ENCODE results near the gene EGFL7. TPM values are rescaled to one million over a fixed set of nuclear protein-coding genes. Genes with fewer than 3 reads are reported as not detected.
"Not testable (repeated sequence)": the region's sequence is repeated elsewhere in the genome, so short reads cannot be mapped to it uniquely, and the experiment has no call there.

EGFL7 gene
- total RNA-seq, 1 donor from 2014 or later = 72.0 TPM

DNA sequence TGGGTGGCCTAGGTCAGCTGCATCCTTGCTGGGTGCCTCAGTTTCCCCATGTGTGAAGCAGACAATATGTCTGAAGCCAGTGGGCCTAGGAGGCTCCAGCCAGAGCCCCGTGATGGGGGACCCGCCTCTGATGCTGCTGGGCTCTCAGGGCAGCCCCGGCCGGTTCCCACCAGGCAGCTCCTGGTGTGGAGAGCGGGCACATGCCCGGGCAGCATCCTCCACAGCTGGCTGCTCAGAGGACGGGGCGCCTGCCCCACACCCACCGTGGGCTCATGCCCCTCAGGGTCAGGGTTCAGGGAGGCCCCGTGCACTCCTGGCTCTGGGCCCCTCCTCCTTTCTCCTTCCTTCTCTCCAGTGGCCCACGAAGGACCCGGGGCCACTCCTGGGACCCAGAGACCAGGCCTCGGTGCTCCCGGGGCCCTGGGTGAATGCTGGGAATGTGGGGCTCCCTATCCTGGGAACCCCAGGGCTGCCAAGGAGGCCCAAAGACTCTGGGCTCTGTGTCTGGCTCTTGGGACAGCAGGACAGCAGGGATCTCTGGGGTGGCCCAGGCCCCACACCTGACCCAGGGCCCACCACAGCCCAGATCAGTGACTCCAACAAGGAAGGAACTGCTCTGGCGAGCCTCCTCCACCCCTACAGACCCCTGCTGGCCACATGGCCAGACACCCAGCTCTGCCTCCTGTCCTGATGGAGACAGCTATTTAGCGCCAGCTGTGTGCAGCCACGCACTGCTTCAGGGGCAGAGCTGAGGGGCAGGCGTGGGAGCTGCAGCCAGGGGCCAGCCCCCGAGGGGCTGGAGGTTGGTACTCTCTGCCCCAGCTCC, 39.5 kb upstream of the EGFL7 start:
- intact Hi-C loops (cut with DNase I) = no loop called here
- DNase-seq (ENCODE audit: missing footprints) = no peak
- ATAC-seq = no peak

DNA sequence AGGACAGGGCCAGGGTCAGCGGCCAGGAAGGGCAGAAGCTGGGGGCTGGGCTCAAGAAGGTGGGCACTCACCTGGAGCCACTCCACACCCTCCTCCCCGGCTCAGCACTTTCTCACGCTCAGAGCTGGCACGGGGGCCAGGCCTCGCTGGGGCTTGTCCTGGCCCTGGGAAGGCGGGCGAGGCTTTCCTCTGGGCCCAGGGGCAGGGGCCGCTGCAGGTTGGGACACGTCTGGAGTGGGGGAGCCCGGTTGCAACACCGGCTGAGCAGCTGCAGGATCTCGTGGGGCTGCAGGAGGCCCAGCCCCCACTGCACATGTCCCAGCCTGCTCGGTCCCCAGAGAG, 38.9 kb upstream of the EGFL7 start:
- no peak for ATAC-seq
- no peak for DNase-seq (ENCODE audit: missing footprints)
- intact Hi-C loops (cut with DNase I) = no loop called here

DNA sequence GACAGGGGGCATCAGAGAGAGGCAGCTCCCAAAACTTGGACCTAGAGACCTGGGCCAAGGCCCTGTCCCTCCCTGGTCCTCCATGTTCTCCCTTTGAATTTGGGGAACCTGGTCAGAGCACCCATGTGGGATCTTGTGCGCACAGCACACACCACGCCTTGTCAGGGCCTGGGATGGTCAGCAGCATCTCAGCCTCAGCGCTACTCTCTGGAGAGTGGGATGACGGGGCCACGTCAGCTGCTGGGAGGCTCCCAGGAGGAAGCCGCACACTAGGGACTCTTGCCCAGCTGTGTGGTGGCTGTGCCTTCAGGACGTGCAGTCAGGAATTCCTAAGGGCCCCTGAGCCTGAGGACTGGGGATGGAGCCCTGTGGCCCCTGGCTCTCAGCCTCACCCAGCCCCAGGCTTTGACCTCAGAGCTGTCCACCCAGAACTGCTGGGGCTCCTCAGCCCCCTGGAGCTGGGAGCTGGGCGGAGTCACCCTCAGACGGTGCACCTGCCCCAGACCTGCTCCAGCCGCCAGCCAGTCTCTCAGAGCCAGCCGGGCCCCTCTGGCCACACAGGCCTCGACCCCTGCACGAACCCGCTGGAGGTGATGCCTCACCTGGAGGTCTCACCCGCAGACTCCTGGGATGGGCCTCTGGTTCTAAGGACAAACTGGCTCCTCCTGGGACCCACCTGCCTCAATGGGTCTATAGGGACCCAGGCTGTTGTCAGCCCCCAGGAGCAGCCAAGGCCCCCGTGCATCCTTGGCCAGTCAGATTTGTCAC, 38.3 kb upstream of the EGFL7 start:
- ATAC-seq (no peak), DNase-seq (ENCODE audit: missing footprints) (no peak)
- intact Hi-C loops (cut with DNase I) = no loop called here

DNA sequence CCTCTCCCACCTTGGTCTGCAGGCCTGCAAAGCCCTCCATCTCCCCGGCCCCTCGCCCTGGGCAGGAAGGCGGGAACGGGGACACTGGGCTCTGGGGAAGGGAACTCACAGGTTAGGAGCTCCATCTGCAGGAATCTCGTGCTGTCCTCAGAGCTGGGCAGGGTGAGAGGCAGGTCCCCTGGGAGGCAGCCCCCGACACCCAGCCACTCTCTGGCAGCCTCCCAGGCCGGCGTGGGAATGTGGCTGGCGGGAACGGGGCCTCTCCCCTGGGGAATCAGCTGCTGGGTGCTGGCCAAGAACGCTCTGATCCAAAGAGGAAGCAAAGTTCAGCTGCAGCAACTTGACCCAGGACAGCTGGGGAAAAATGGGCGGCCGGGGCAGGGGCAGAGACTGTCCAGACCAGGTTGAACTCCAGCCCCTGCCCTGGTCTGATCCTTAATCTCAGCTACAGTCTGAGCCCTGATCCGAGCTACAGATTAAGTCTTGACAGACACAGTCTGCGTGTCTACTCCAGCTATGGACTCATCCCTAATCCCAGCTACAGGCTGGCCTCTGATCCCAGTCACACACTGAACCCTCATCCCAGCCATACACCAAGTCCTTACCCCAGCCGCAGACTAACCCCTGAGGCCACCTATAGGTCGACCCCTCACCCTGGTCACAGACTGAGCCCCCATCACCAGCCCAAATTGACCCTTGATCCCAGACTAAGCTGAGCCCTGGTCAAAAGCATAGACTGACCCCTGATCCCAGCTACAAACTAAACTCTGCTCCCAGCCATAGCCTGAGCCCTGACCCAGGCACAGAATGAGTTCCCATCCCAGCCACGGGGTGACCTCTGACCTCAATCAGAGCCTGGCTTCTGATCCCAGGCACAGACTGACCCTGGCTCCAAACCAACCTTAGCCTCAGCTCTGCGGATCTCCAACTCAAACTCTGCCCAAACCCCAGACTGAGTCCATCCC, 37.3 kb upstream of the EGFL7 start:
- DNase-seq (ENCODE audit: missing footprints) (peak; percentile 91), ATAC-seq (peak; percentile 77)
- intact Hi-C loops (cut with DNase I) = loop anchor here (1.0 to 5.0 kb wide), 2 partner anchors 83 to 137 kb away; no protein-coding TSS in a partner anchor

DNA sequence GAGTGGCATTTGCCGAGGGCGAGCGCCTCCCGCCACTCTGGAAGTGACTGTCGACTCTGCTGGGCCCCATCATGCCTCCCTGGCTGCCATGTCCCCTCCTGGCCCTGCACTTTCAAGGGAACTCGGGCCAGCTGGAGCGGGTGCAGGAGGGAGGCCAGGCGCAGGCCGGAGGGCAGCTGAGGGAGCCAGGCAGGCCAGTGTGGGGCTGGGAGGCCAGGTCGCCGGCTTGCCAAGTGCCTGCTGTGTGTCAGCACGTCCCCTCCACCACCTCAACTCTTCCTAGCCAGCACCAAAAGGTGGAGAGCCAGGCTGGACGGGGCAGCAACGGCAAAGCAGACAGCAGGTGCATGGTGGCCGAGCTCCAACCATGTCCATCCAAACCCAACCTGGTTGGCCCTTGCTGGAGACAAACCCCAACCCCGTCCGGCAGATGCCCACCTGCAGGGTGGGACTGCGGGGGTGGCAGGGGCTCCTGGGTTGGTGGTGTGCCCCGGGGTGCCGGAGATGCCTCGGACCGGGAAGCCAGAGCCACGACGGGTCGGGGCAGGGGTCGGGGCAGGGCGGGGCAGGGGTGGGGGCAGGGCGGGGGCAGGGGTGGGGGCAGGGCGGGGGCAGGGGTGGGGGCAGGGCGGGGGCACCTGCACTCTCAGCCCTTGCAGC, 36.5 kb upstream of the EGFL7 start:
- ATAC-seq (peak; percentile 49), DNase-seq (ENCODE audit: missing footprints) (no peak)
- intact Hi-C loops (cut with DNase I) = loop anchor here (5.0 kb wide), 1 partner anchor 84 kb away; no protein-coding TSS in a partner anchor

DNA sequence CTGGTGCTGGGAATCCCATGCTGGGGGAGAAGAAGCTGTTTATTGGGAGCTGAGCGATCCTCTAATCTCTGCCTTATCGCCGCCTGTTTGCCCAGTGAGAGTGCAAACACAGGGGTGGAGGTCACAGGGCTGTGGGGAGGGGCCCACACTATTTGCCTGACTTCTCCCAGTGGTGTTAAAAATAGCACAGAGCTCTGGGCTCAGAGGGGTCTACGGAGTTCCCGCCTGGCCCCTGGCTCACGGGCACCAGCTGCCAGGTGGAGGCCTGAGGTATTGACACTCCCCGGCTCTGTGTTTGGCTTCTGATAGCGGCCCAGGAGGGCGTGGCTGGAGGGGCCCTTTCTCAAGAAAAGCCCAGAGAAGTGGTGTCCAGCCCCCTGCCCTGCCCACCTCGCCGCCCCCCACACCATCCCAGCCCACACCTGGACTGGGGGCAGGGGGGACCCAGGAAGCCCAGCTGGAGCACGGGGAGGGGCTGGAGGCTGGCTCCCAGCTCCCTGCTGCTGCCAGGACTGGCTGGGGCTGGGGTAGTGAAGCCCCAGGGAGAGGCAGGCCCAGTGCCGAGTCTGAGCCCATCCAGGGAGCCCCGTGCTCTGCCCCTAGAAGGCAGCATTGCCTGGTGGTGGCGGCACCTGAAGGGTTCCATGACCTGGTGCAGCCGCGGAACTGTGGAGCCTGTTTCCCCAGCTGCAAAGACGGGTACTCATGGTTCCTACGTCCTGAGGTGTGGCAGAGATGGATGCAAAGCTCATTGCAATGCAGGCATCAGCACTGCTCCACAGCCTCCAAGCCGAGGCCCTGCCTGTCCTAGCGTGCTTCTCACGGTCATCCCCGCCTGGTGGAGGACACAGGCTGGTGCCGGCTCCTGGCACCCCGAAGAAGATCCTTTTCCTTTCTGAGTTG, 35.7 kb upstream of the EGFL7 start:
- ATAC-seq (no peak), DNase-seq (ENCODE audit: missing footprints) (no peak)
- intact Hi-C loops (cut with DNase I) = loop anchor here (5.0 kb wide), 1 partner anchor 85 kb away; no protein-coding TSS in a partner anchor

DNA sequence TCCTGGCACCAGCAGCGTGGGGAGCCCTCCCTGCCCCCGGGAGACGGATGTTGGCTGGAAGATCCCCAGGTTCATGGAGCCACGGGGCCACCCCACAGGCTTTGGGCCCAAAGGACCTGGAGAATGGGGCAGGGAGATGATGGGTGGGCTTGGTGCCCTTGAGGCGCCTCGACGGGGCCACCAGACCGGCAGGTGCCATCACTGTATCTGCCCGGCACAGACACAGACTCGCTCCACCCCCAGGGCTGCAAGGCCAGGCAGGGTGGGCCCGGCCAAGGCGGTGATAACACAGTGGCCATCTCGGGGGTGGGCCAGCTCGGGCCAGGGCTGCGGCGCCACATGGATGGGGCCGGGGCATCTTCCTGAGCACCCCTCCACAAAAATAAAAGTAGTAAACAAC, 35.0 kb upstream of the EGFL7 start:
- intact Hi-C loops (cut with DNase I) = loop anchor here (5.0 kb wide), 1 partner anchor 85 kb away; no protein-coding TSS in a partner anchor
- no peak for ATAC-seq
- DNase-seq (ENCODE audit: missing footprints) = no peak

DNA sequence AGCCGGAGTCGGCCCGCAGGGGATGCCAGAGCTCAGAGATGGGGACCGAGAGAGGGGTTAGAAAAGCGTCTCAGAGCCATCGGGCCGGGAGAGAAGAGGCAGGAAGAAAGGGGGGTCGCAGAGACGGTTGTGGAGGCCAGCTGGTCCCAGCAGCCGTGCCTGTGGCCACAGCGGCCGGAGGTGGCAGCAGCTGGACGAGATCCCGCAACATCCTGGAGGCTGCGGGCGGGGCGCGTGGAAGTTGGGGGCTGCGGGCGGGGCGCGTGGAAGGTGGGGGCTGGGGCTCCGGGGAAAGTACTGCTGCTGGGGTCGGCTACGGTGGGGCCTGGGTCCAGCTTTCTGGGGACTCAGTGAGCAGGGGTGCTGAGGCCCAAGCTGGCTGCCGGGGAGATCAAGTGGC, 34.4 kb upstream of the EGFL7 start:
- no peak for DNase-seq (ENCODE audit: missing footprints)
- no peak for ATAC-seq
- intact Hi-C loops (cut with DNase I) = loop anchor here (5.0 kb wide), 1 partner anchor 86 kb away; no protein-coding TSS in a partner anchor

DNA sequence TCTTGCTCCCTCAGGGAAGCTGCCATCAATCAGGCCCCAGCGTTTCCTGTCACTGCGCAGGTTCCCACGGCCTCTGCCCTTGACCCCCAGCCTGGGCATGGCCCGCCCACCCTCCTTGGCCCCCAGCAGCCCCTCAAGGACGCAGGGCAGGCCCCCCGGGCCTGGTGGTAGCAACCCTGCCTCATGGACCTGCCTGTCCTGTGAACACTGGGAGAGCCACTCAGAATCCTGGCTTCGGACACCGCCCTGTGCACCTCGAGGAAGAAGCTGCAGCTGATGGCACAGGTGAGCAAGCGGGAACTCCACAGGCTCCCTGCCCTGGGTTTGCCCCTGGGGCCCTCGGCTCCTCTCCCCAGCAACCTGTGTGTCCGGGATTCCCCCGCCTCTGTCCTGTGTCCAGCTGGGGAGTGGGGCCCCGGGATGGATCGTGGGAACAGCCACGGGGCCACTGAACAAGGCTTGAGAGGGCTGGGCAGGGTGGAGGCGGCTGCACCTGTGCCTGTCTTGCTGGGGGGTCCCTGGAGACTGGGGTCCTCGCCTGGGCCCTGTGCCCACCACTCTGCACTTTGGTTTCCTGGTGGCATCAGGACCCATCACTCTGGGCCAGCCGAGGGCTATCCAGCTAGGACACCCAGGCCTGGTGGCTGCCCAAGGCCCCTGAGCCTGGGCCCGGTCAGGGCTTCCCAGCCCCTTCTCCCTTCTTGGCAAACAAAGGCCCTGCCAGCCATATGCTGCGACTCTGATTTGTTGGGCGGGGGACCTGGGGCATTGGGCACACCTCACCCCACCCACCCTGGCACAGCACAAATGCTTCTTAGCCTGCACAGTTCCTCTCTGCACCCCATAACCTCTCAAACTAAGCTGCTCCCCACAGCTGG, 33.5 kb upstream of the EGFL7 start:
- intact Hi-C loops (cut with DNase I) = loop anchor here (5.0 kb wide), 1 partner anchor 87 kb away; no protein-coding TSS in a partner anchor
- DNase-seq (ENCODE audit: missing footprints) (no peak), ATAC-seq (no peak)

DNA sequence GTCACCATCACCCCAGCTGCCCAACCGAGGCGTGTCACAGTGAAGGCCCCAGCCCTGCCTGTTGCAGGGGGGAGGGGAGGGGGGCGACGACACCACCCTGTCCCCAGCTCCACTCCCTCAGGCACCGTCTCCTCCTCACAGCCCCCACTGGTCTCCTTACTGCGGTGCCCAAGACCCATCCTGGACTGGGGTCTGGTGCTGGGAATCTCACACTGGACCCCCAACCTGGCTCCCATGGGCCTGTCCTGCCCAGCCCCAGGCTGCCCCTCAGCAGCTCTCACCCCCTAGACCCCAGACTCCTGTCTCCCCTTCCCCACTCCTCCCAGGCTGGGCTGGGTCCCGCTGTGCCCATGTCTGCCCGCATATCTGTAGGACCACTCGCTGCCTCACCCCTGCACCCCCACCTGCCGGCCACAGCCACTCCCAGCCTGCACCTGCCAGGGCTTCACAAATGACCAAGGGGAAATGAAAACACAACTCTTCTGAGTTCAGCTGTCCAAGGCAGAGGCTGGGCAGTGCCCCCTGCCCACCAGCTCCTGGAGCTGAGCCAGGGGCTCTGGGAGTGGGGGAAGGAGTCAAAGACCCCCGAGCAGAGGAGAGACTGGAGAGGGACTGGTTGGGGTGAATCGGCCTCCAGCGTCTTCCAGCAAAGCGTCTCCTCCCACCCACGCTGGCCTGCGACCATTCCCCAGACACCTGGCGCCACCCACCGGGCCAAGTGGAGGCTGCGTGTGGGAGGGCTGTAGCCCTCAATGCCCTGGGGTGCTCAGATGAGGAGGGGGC, 32.6 kb upstream of the EGFL7 start:
- DNase-seq (ENCODE audit: missing footprints) (peak; percentile 86), ATAC-seq (peak; percentile 37)
- intact Hi-C loops (cut with DNase I) = loop anchor here (5.0 kb wide), 1 partner anchor 88 kb away; no protein-coding TSS in a partner anchor

DNA sequence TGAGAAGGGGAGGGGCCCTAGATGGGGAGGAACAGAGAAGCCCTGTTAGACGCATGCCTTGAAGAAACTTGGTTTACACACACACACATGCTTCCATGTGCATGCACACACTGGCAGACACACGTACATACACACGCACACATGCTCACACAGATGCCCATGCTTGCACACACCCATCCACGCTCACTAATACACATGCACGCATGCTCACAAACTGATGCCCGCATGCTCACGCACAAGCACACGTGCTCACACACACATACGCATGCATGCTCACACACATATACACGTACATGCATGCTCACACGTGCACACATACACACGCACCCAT, 32.1 kb upstream of the EGFL7 start:
- intact Hi-C loops (cut with DNase I) = no loop called here
- DNase-seq (ENCODE audit: missing footprints) = no peak
- no peak for ATAC-seq

DNA sequence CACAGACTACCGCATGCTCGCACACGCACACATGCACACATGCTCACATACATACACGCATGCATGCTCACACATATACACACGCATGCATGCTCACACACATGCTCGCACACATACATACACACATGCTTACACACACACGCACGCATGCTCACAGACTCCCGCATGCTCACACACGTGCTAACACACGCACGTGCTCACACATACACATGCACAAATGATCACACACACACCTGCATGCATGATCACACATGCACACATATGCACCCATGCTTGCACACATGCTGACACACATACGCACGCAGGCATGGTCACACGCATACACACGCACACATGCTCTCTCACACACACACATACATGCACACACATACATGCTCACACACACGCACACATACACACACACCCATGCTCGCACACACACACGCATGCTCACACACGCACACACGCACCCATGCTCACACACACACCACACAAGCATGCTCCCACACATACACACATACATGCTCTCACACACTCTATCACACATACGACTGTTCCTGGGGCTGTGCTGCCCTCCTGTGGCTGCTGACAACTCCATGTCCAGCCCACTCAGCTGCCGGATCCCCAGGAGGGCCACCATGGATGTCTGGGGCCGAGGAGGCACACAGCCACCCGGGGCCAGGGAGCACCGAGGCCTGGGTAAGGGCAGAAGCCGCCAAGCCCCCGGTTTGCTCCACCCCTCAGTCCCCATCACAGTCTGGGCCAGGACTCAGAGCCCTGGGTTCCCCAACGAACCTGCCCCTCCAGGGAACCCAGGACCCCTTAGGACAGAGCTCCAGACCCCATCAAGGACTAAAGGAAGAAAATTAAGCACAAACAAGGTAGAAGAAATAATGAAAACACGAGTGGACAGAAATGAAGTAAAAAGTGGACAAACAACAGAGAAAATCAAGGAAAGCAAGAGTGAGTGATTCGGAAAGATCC, 31.4 kb upstream of the EGFL7 start:
- ATAC-seq = peak; percentile 88
- peak; percentile 91 for DNase-seq (ENCODE audit: missing footprints)
- intact Hi-C loops (cut with DNase I) = loop anchor here (1.0 kb wide), 2 partner anchors 143 to 147 kb away; no protein-coding TSS in a partner anchor

DNA sequence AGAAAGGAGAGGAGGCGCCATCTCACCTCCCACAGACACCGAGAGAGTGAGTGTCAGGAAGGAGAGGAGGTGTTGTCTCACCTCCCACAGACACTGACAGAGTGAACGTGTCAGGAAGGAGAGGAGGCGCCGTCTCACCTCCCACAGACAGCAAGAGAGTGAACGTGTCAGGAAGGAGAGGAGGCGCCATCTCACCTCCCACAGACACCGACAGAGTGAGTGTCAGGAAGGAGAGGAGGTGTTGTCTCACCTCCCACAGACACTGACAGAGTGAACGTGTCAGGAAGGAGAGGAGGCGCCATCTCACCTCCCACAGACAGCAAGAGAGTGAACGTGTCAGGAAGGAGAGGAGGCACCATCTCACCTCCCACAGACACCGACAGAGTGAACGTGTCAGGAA, 30.6 kb upstream of the EGFL7 start:
- intact Hi-C loops (cut with DNase I); ATAC-seq; DNase-seq (ENCODE audit: missing footprints): not testable (repeated sequence)

DNA sequence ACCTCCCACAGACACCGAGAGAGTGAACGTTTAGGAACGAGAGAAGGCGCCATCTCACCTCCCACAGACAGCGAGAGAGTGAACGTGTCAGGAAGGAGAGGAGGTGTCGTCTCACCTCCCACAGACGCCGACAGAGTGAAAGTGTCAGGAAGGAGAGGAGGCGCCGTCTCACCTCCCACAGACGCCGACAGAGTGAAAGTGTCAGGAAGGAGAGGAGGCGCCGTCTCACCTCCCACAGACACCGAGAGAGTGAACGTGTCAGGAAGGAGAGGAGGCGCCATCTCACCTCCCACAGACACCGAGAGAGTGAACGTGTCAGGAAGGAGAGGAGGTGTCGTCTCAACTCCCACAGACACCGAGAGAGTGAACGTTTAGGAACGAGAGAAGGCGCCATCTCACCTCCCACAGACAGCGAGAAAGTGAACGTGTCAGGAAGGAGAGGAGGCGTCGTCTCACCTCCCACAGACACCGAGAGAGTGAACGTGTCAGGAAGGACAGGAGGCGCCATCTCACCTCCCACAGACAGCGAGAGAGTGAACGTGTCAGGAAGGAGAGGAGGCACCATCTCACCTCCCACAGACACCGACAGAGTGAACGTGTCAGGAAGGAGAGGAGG, 30.1 kb upstream of the EGFL7 start:
- intact Hi-C loops (cut with DNase I); DNase-seq (ENCODE audit: missing footprints); ATAC-seq: not testable (repeated sequence)
